OCI-LY1 (cell line): ENCODE data around the gene ADCY1.

Experiments
- EZH2 ChIP-seq: fragments of 200-600 bp; sonication (generic), shearing (Covaris generic); IDR thresholded peaks from 2 replicates; pipeline ENCODE4 v1.8.0; 2017; ENCODE audit warnings: borderline replicate concordance, mixed run types, mild to moderate bottlenecking, antibody characterized with exemption, low read length, moderate library complexity, mixed read lengths
- TF ChIP-seq, protein P1 (sequence below): fragments of 200-600 bp; sonication (generic), shearing (Covaris generic); IDR thresholded peaks from 2 replicates; pipeline ENCODE4 v1.5.1; 2017; ENCODE audit warnings: mild to moderate bottlenecking, antibody characterized with exemption, low read length, moderate library complexity, mixed read lengths

DNA sequence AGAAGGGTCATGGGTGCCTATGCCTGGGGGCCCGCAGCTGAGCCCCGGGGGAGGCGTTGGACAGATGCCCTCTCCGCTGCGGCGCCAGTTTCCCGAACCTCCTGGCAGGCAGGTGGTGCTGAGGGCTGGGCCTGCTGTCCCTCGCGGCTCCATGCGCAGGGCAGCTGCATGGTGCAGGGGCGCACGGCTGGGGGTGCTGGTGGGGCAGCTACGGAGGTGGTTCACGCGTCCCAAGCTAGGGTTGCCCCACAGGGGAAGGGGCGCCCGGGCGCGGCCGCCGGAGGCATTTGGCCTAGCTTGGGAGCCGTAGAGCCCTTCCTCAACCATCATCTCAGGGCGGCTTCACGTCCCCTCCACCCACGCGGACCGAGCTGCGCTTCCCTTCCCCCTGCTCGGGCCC lies 152.7 kb downstream of the ADCY1 start:
- TF ChIP-seq, protein P1, sequence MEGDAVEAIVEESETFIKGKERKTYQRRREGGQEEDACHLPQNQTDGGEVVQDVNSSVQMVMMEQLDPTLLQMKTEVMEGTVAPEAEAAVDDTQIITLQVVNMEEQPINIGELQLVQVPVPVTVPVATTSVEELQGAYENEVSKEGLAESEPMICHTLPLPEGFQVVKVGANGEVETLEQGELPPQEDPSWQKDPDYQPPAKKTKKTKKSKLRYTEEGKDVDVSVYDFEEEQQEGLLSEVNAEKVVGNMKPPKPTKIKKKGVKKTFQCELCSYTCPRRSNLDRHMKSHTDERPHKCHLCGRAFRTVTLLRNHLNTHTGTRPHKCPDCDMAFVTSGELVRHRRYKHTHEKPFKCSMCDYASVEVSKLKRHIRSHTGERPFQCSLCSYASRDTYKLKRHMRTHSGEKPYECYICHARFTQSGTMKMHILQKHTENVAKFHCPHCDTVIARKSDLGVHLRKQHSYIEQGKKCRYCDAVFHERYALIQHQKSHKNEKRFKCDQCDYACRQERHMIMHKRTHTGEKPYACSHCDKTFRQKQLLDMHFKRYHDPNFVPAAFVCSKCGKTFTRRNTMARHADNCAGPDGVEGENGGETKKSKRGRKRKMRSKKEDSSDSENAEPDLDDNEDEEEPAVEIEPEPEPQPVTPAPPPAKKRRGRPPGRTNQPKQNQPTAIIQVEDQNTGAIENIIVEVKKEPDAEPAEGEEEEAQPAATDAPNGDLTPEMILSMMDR: no peak
- no peak for TF ChIP-seq EZH2
